Thyroid gland (tissue), 4 donors: ENCODE measurements around the gene USP33. TPM values are rescaled to one million over a fixed set of nuclear protein-coding genes. Genes with fewer than 3 reads are reported as not detected.

ENCODE experiments used
- DNase-seq, 2 donors: peaks; one replicate each; pipeline ENCODE4 v3.0.0-alpha.2; 2019
- H3K27ac ChIP-seq, 3 donors: fragments of 200-600 bp; sonication (generic); 1 replicate in 2 of 3; 2 replicates in 1 of 3; pipeline ENCODE4 v1.5.1; 2016 to 2019; ENCODE audit warnings: mild to moderate bottlenecking in 1 of 3, moderate library complexity in 1 of 3
- H3K27me3 ChIP-seq: fragments of 200-600 bp; sonication (generic); one replicate; pipeline ENCODE4 v1.5.1; 2019
- H3K36me3 ChIP-seq, 2 donors: fragments of 200-600 bp; sonication (generic); one replicate each; pipeline ENCODE4 v1.5.1; 2016 to 2019
- H3K4me1 ChIP-seq, 2 donors: fragments of 200-600 bp; sonication (generic); one replicate each; pipeline ENCODE4 v1.5.1; 2017 to 2019
- H3K4me3 ChIP-seq, 3 donors: fragments of 200-600 bp; sonication (generic); replicated peaks in 1 of 3; 1 replicate in 2 of 3; 2 replicates in 1 of 3; pipeline ENCODE4 v1.5.1; 2016; ENCODE audit warnings: mild to moderate bottlenecking in 1 of 3
- H3K9me3 ChIP-seq: fragments of 200-600 bp; sonication (generic); one replicate; pipeline ENCODE4 v1.5.1; 2017
- CTCF ChIP-seq, 6 experiments: fragments of 200-600 bp in 3 of 6; fragments of 450-650 bp in 3 of 6; sonication (generic) in 3 of 6; IDR thresholded peaks; one replicate each; pipeline ENCODE4 v1.5.1; 2016 to 2019; ENCODE audit warnings: antibody characterized with exemption in 6 of 6, mild to moderate bottlenecking in 2 of 6, inconsistent platforms in 1 of 6, moderate library complexity in 1 of 6
- POLR2A ChIP-seq, 2 donors: fragments of 450-650 bp; IDR thresholded peaks; one replicate each; pipeline ENCODE4 v1.6.1; 2017; ENCODE audit warnings: antibody characterized with exemption in 2 of 2, mild to moderate bottlenecking in 2 of 2, moderate library complexity in 1 of 2
- WGBS, 2 donors: methylation state at CpG; one replicate each; pipeline ENCODE4 v1.1.5; 2017; 5-methylcytosine and 5-hydroxymethylcytosine counted together
- intact Hi-C: fragments of 100-400 bp; cut with DNase I; formaldehyde crosslinking; loops from one replicate; pipeline ENCODE4 v1.15.1; 2023
- total RNA-seq, 4 donors: library from RNA; depleted of rRNA; stranded (reverse); fragments of >200 nt; gene quantifications; one replicate each; pipeline ENCODE4 v1.2.3, GENCODE V29; 2016

USP33 gene
- total RNA-seq, 4 donors from 2014 or later: 96.2 to 130 (median 105) TPM

DNA sequence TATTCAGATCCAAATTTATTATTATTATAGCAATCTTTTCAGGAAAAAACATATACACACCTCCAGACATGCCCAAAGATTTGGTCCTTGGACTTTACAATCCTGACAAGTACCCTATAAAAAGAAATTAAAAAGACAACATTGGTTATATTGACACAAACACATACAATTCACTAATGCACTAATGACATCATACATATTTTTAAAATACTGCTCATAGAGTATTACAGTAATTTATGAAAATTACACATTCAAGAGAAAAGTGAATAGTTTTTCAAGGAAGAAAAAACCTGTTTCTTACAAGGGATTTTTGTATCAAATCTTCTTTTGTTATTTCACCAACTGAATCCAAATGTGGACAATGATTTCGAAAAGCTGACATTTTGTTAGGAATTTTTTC is 18.3 kb downstream of the USP33 start:
- intact Hi-C loops: no loop called here
- Histone ChIP-seq H3K4me1 (no peaks in the 10 kb centered on the region), H3K4me3 (no peak overlapping the region), H3K36me3 (peaks cover 4 to 11% of the 10 kb centered on the region in 2 donors), H3K27ac (no peak overlapping the region), H3K9me3 (no peaks in the 10 kb centered on the region), H3K27me3 (no peaks in the 10 kb centered on the region)
- TF ChIP-seq POLR2A (IDR thresholded peaks at IDR 0.05) (no peak), CTCF (IDR thresholded peaks at IDR 0.05) (no peak)
- no peak for DNase-seq
- 98 to 99% methylated on average over 1 of the region's 1 CpG for WGBS, 2 donors

DNA sequence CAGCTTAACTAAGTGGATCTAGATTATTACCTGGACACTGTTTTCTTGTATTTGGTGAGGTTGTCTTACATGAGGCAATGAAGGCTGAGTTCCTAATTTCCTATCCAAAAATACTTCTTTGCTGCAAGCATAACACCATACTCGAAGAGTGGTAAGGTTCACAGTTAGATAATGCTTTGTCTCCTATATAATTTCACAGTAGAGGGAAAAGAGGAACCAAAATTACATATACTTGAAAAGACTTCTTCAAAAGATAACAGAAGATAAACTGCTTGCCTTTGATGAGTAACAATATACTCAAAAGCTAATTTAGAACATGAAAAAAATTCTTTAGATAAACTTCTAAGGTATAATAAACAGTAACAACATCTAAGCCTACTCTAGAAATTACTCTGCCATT is 20.4 kb downstream of the USP33 start:
- DNase-seq: no peak
- H3K27ac ChIP-seq: no peak overlapping the region
- no peak overlapping the region for H3K4me3 ChIP-seq
- WGBS, 2 donors: 91 to 92% methylated on average over 1 of the region's 1 CpG
- H3K4me1 ChIP-seq: no peaks in the 10 kb centered on the region
- no peaks in the 10 kb centered on the region for H3K9me3 ChIP-seq
- H3K27me3 ChIP-seq: no peaks in the 10 kb centered on the region
- no peak for TF ChIP-seq POLR2A (IDR thresholded peaks at IDR 0.05)
- TF ChIP-seq CTCF (IDR thresholded peaks at IDR 0.05): no peak
- intact Hi-C loops: no loop called here
- peaks cover 4 to 11% of the 10 kb centered on the region in 2 donors for H3K36me3 ChIP-seq

DNA sequence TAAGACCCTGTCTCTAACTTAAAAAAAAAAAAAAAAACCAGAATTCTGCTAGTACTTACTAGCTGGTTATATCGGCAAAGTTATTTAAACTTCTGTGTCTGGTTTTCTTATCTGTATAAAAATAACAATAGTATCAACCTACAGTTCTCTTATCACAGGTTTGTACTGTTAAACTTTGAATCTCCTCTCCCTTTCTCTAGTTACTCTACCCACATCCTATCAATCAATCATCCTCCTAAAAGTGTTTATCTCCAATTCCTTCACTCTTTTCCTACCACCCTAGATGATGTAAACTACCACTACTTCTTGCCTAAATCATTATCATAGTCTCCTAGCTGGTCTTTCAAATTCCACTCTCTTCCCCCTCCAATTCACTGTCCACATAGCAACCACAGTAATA is 27.6 kb downstream of the USP33 start:
- Histone ChIP-seq H3K4me3 (no peak overlapping the region), H3K36me3 (peaks cover 8 to 20% of the 10 kb centered on the region in 2 donors), H3K27me3 (no peaks in the 10 kb centered on the region), H3K9me3 (no peaks in the 10 kb centered on the region), H3K27ac (no peak overlapping the region), H3K4me1 (no peaks in the 10 kb centered on the region)
- 95 to 98% methylated on average over 1 of the region's 1 CpG for WGBS, 2 donors
- no peak for DNase-seq
- intact Hi-C loops: no loop called here
- no peak for TF ChIP-seq CTCF (IDR thresholded peaks at IDR 0.05)
- no peak for TF ChIP-seq POLR2A (IDR thresholded peaks at IDR 0.05)

DNA sequence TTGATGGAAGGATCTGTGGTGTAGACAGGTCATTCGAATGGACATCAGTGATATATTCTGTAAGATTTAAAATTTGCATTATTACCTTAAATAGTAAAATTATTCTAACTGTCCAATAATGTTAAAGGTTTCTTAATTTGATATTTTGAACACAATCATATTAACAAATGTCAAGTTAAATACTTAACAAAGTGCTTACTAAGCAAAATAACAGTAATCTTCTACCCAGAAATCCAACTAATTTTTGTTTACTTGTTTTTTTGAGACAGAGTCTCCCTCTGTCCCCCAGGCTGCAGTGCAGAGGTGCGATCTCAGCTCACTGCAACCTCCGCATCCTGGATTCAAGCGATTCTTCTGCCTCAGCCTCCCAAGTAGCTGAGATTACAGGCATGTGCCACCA is 33.9 kb downstream of the USP33 start:
- Histone ChIP-seq H3K4me3 (no peak overlapping the region), H3K36me3 (peaks cover 36 to 69% of the 10 kb centered on the region in 2 donors), H3K27ac (no peak overlapping the region), H3K27me3 (no peaks in the 10 kb centered on the region), H3K4me1 (no peaks in the 10 kb centered on the region), H3K9me3 (no peaks in the 10 kb centered on the region)
- 97 to 99% methylated on average over 4 of the region's 4 CpGs for WGBS, 2 donors
- no peak for DNase-seq
- TF ChIP-seq CTCF (IDR thresholded peaks at IDR 0.05) (no peak), POLR2A (IDR thresholded peaks at IDR 0.05) (no peak)
- intact Hi-C loops: no loop called here

- H3K27me3 ChIP-seq: no peaks in the 10 kb centered on the region
- no peak overlapping the region for H3K4me3 ChIP-seq
- DNase-seq: no peak
- H3K36me3 ChIP-seq: peaks cover 36 to 45% of the 10 kb centered on the region in 2 donors
- 97% methylated on average over 2 of the region's 2 CpGs for WGBS, 2 donors
- intact Hi-C loops: no loop called here
- H3K27ac ChIP-seq: no peak overlapping the region
- no peak for TF ChIP-seq CTCF (IDR thresholded peaks at IDR 0.05)
- no peaks in the 10 kb centered on the region for H3K4me1 ChIP-seq
- H3K9me3 ChIP-seq: no peaks in the 10 kb centered on the region
Observed at GRCh38 chr1:77718181-77718580, 41.5 kb downstream of the USP33 start.
